HCT116 (cell line): ENCODE measurements around the gene TBC1D16.

Experiments
- CTCF ChIP-seq, 3 experiments: fragments of 200-600 bp in 1 of 3; sonication (generic) in 1 of 3; IDR thresholded peaks in 2 of 3; conservative IDR thresholded peaks in 1 of 3; 2 replicates each; pipeline ENCODE4 v1.5.1; 2012 to 2017; ENCODE audit warnings: low read depth in 2 of 3, low read length in 2 of 3, antibody characterized with exemption in 1 of 3, borderline replicate concordance in 1 of 3, control low read depth in 1 of 3, mild to moderate bottlenecking in 1 of 3, mixed read lengths in 1 of 3, mixed run types in 1 of 3, moderate library complexity in 1 of 3; ENCODE audit not compliant: insufficient read depth in 1 of 3
- EZH2 ChIP-seq: fragments of 200-600 bp; sonication (generic); IDR thresholded peaks from 2 replicates; pipeline ENCODE4 v1.6.1; 2017; ENCODE audit warnings: antibody characterized with exemption, mixed run types
- JUND ChIP-seq: IDR thresholded peaks from 2 replicates; pipeline ENCODE4 v1.6.1; 2012
- POLR2A ChIP-seq: IDR thresholded peaks from 2 replicates; pipeline ENCODE4 v1.7.0; 2011; ENCODE audit warnings: borderline replicate concordance; ENCODE audit not compliant: insufficient read depth, insufficient read length; ENCODE audit errors: extremely low read depth
- POLR2AphosphoS5 ChIP-seq: IDR thresholded peaks from 2 replicates; pipeline ENCODE4 v1.6.1; 2011; ENCODE audit warnings: mild to moderate bottlenecking, low read depth, low read length, moderate library complexity
- RAD21 ChIP-seq: IDR thresholded peaks from 2 replicates; pipeline ENCODE4 v1.6.1; 2012; ENCODE audit warnings: low read depth, mild to moderate bottlenecking
- YY1 ChIP-seq: IDR thresholded peaks from 2 replicates; pipeline ENCODE4 v1.6.1; 2011; ENCODE audit warnings: low read length, low read depth, moderate library complexity, mild to moderate bottlenecking; ENCODE audit not compliant: insufficient replicate concordance; ENCODE audit errors: extremely low read depth

- TF ChIP-seq CTCF (IDR thresholded peaks at IDR 0.05 in 2 of 3, conservative IDR thresholded peaks at IDR 0.05 in 1 of 3; ENCODE audit: borderline replicate concordance in 1 of 3, insufficient read depth in 1 of 3, low read depth in 2 of 3, low read length in 2 of 3) = no peak
- TF ChIP-seq POLR2A = no peak
- no peak for TF ChIP-seq YY1
- TF ChIP-seq JUND = no peak
- no peak for TF ChIP-seq POLR2AphosphoS5
- TF ChIP-seq RAD21 = no peak
- TF ChIP-seq EZH2 = no peak
These were observed 36.7 kb upstream of the TBC1D16 start for GRCh38 chr17:80072410-80072809.
